IPS DF 6.9 (cell line): Measurements from ENCODE around the gene CORO7.
"Not testable (repeated sequence)": the region's sequence is repeated elsewhere in the genome, so short reads cannot be mapped to it uniquely, and the experiment has no call there.

Experiments used
- DNase-seq: peaks from one replicate; pipeline ENCODE4 v3.0.0-alpha.2; 2013; ENCODE audit warnings: low read depth, low spot score
- H3K27ac ChIP-seq: one replicate; pipeline ENCODE4 v1.5.1; 2013; ENCODE audit warnings: low read length, control low read depth
- H3K27me3 ChIP-seq: 2 replicates; pipeline ENCODE4 v1.6.1; 2013; ENCODE audit warnings: mild to moderate bottlenecking, low read length; ENCODE audit not compliant: control insufficient read depth, insufficient read depth
- H3K36me3 ChIP-seq: 2 replicates; pipeline ENCODE4 v1.6.1; 2013; ENCODE audit warnings: low read length; ENCODE audit not compliant: control insufficient read depth, insufficient read depth
- H3K4me1 ChIP-seq: 2 replicates; pipeline ENCODE4 v1.6.1; 2013; ENCODE audit warnings: low read length; ENCODE audit not compliant: control insufficient read depth, insufficient read depth
- H3K4me3 ChIP-seq: 2 replicates; pipeline ENCODE4 v1.5.1; 2013; ENCODE audit warnings: mild to moderate bottlenecking, low read length
- H3K9me3 ChIP-seq: 2 replicates; pipeline ENCODE4 v1.6.1; 2013; ENCODE audit warnings: low read length, inconsistent platforms; ENCODE audit not compliant: control insufficient read depth, insufficient read depth
- WGBS: extraction: QIAGEN DNeasy Blood & Tissue Kit; methylation state at CpG from one replicate; pipeline ENCODE4 v1.1.7; 2013; ENCODE audit warnings: mixed read lengths, missing lambda C conversion rate; ENCODE audit not compliant: insufficient read length, insufficient coverage; 5-methylcytosine and 5-hydroxymethylcytosine counted together

CORO7 gene

DNA sequence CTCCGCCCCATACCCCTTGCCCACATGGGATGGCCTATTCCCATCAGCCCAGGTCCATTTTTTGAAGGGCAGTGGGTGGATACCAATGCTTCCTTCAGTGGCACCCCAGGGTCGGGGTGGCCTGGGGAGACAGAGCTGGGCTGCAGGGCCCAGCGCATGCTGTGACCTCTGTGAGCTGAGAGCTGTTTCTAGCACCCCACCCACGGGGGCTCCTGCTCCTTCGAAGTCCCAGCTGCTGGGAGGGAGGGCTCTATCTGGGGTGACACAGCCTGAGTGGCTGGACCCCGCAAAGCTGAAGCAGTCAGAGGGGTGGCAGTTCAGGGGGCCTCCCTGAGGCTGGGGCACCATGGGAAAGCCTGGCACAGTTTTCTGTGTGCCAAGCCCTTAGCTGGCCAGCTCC, 76.0 kb downstream of the CORO7 start:
- Histone ChIP-seq H3K4me3 (no peak overlapping the region), H3K4me1 (no peaks in the 10 kb centered on the region), H3K9me3 (no peaks in the 10 kb centered on the region), H3K27ac (no peak overlapping the region), H3K27me3 (no peaks in the 10 kb centered on the region), H3K36me3 (peaks cover 28% of the 10 kb centered on the region)
- DNase-seq, result no peak
- WGBS, result no CpG with 5 or more reads among the region's 6 CpGs

DNA sequence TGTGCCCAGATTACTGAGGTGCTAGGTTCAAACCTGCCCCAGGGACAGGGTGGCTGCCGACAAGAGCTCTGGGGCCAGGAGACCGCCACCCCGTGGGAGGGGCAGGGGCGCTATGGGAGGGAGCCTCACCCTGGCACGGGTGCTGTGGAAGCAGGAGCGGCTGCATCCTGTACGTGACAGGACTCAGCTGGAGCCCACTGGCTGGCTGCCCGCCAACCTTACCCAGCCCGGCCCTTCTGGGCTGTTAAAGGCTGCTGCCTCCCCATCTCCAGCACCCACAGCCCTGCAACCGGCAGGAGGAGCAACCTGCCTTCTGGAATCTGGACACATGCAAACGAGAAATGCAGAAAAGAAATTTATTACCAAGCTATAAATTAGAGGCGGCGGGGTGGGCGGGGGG, 76.5 kb downstream of the CORO7 start:
- Histone ChIP-seq H3K4me1 (no peaks in the 10 kb centered on the region), H3K4me3 (no peak overlapping the region), H3K27ac (no peak overlapping the region), H3K27me3 (no peaks in the 10 kb centered on the region), H3K36me3 (peaks cover 25% of the 10 kb centered on the region), H3K9me3 (no peaks in the 10 kb centered on the region)
- no CpG with 5 or more reads among the region's 14 CpGs for WGBS
- DNase-seq, result no peak

- H3K9me3 ChIP-seq, result no peaks in the 10 kb centered on the region
- peaks cover 25% of the 10 kb centered on the region for H3K36me3 ChIP-seq
- H3K4me1 ChIP-seq, result no peaks in the 10 kb centered on the region
- no peak overlapping the region for H3K27ac ChIP-seq
- DNase-seq, result no peak
- no peaks in the 10 kb centered on the region for H3K27me3 ChIP-seq
- no CpG with 5 or more reads among the region's 10 CpGs for WGBS
- no peak overlapping the region for H3K4me3 ChIP-seq
Observed at GRCh38 chr16:4339455-4339854, 76.9 kb downstream of the CORO7 start.

- no CpG with 5 or more reads among the region's 10 CpGs for WGBS
- Histone ChIP-seq H3K36me3 (peaks cover 25% of the 10 kb centered on the region), H3K4me1 (no peaks in the 10 kb centered on the region), H3K27me3 (no peaks in the 10 kb centered on the region), H3K4me3 (no peak overlapping the region), H3K9me3 (no peaks in the 10 kb centered on the region), H3K27ac (no peak overlapping the region)
- no peak for DNase-seq
Observed at GRCh38 chr16:4338712-4339299, 77.6 kb downstream of the CORO7 start.

GRCh38 chr16:4338125-4338582, 78.2 kb downstream of the CORO7 start:
- peaks cover 25% of the 10 kb centered on the region for H3K36me3 ChIP-seq
- WGBS, result no CpG with 5 or more reads among the region's 12 CpGs
- DNase-seq, result no peak
- H3K9me3 ChIP-seq, result no peaks in the 10 kb centered on the region
- no peaks in the 10 kb centered on the region for H3K27me3 ChIP-seq
- no peak overlapping the region for H3K27ac ChIP-seq
- no peak overlapping the region for H3K4me3 ChIP-seq
- no peaks in the 10 kb centered on the region for H3K4me1 ChIP-seq

GRCh38 chr16:4337540-4338088, 78.8 kb downstream of the CORO7 start:
- no peaks in the 10 kb centered on the region for H3K9me3 ChIP-seq
- H3K4me1 ChIP-seq, result no peaks in the 10 kb centered on the region
- H3K27me3 ChIP-seq, result no peaks in the 10 kb centered on the region
- no peak overlapping the region for H3K27ac ChIP-seq
- DNase-seq, result no peak
- H3K36me3 ChIP-seq, result peaks cover 21% of the 10 kb centered on the region
- no CpG with 5 or more reads among the region's 12 CpGs for WGBS
- H3K4me3 ChIP-seq, result no peak overlapping the region

DNA sequence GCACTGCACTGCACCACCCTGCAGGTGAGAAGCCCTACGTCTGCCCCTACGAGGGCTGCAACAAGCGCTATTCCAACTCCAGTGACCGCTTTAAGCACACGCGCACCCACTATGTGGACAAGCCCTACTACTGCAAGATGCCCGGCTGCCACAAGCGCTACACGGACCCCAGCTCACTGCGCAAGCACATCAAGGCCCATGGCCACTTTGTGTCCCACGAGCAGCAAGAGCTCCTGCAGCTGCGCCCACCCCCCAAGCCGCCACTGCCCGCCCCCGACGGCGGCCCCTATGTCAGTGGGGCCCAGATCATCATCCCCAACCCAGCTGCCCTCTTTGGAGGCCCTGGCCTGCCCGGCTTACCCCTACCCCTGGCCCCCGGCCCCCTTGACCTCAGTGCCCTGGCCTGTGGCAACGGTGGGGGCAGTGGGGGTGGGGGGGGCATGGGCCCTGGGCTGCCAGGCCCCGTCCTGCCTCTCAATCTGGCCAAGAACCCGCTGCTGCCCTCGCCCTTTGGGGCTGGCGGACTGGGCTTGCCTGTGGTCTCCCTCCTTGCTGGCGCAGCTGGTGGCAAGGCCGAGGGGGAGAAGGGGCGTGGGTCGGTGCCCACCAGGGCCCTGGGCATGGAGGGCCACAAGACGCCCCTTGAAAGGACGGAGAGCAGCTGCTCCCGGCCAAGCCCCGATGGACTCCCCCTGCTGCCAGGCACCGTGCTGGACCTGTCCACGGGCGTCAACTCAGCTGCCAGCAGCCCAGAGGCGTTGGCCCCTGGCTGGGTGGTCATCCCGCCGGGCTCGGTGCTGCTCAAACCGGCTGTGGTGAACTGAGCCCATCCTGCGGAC, 79.5 kb downstream of the CORO7 start:
- Histone ChIP-seq H3K9me3 (no peaks in the 10 kb centered on the region), H3K36me3 (peaks cover 24% of the 10 kb centered on the region), H3K27me3 (no peaks in the 10 kb centered on the region), H3K27ac (no peak overlapping the region), H3K4me1 (no peaks in the 10 kb centered on the region), H3K4me3 (no peak overlapping the region)
- DNase-seq, result no peak
- no CpG with 5 or more reads among the region's 41 CpGs for WGBS

GRCh38 chr16:4334724-4335495, 81.5 kb downstream of the CORO7 start:
- no CpG with 5 or more reads among the region's 32 CpGs for WGBS
- no peak overlapping the region for H3K4me3 ChIP-seq
- H3K9me3 ChIP-seq, result no peaks in the 10 kb centered on the region
- no peak for DNase-seq
- no peaks in the 10 kb centered on the region for H3K4me1 ChIP-seq
- no peaks in the 10 kb centered on the region for H3K27me3 ChIP-seq
- H3K36me3 ChIP-seq, result peaks cover 19% of the 10 kb centered on the region
- H3K27ac ChIP-seq, result no peak overlapping the region

DNA sequence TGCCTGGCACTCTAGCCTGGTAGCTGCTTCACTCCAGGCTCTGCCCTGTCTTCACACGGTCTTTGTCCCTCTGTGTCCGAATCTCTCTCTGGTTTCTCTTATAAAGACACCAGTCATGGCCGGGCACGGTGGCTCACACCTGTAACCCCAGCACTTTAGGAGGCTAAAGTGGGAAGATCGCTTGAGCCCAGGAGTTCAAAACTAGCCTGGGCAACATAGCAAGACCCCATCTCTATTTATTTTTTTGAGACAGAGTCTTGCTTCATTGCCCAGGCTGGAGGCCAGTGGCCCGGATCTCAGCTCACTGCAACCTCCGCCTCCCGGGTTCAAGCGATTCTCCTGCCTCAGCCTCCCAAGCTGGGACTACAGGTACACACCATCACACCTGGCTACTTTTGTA, 82.7 kb downstream of the CORO7 start:
- not testable (repeated sequence) for H3K9me3 ChIP-seq, DNase-seq, H3K36me3 ChIP-seq, H3K4me3 ChIP-seq, H3K27me3 ChIP-seq, H3K4me1 ChIP-seq, H3K27ac ChIP-seq
- no CpG with 5 or more reads among the region's 9 CpGs for WGBS

DNA sequence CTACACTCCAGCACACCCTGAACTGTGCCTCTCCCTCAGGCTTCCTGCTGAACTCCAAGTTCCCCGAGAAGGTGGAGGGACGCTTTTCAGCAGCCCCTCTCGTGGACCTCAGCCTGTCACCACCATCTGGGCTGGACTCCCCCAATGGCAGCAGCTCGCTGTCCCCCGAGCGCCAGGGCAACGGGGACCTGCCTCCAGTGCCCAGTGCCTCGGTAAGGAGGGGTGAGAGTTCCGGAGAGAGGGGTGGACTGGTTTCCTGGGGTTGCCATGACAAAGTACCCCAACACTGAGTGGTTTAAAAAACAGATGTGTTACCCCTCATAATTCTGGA, 83.1 kb downstream of the CORO7 start:
- Histone ChIP-seq H3K36me3 (peaks cover 7% of the 10 kb centered on the region; the same call in 1 of the 2 replicates), H3K4me3 (no peak overlapping the region)
- no CpG with 5 or more reads among the region's 9 CpGs for WGBS

More for the DNA sequence above, 83.1 kb downstream of the CORO7 start:
- Histone ChIP-seq H3K4me1 (peaks cover 3% of the 10 kb centered on the region; the same call in 1 of the 2 replicates), H3K27ac (no peak overlapping the region), H3K27me3 (no peaks in the 10 kb centered on the region), H3K9me3 (no peaks in the 10 kb centered on the region)
- DNase-seq, result no peak
